ENCODE results near the gene BRF1.

BRF1 gene

GRCh38 chr14:105315941-105316576, 15.3 kb upstream of the BRF1 start:
- H3K9ac ChIP-seq (ENCODE audit: low read length in 5 of 5): peak overlapping the region in 2 of 5 donors; percentile 75 to 79
- no peak overlapping the region for H3K27ac ChIP-seq (ENCODE audit: low read depth, low read length)
- H3K27me3 ChIP-seq (ENCODE audit: control insufficient read depth in 5 of 5, insufficient read depth in 4 of 5, low read length in 5 of 5): no peaks in the 10 kb centered on the region
- H3K4me3 ChIP-seq (ENCODE audit: low read depth in 1 of 5, low read length in 5 of 5): peak overlapping the region; percentile 67 to 78 (median 76)
- H3K9me3 ChIP-seq (ENCODE audit: control insufficient read depth in 5 of 5, low read length in 5 of 5): no peaks in the 10 kb centered on the region
- H3K4me1 ChIP-seq (ENCODE audit: control insufficient read depth in 5 of 5, insufficient read depth in 5 of 5, low read length in 5 of 5): peaks cover 10 to 44% (median 39%) of the 10 kb centered on the region in 5 donors
- no peaks in the 10 kb centered on the region for H3K36me3 ChIP-seq (ENCODE audit: control insufficient read depth in 5 of 5, insufficient read depth in 5 of 5, low read length in 5 of 5)

GRCh38 chr14:105315211-105315721, 14.5 kb upstream of the BRF1 start:
- H3K9ac ChIP-seq (ENCODE audit: low read length in 5 of 5): peak overlapping the region in 4 of 5 donors; percentile 64 to 79 (median 70)
- H3K4me3 ChIP-seq (ENCODE audit: low read depth in 1 of 5, low read length in 5 of 5): peak overlapping the region; percentile 67 to 78 (median 76)
- no peak overlapping the region for H3K27ac ChIP-seq (ENCODE audit: low read depth, low read length)
- H3K36me3 ChIP-seq (ENCODE audit: control insufficient read depth in 5 of 5, insufficient read depth in 5 of 5, low read length in 5 of 5): no peaks in the 10 kb centered on the region
- H3K4me1 ChIP-seq (ENCODE audit: control insufficient read depth in 5 of 5, insufficient read depth in 5 of 5, low read length in 5 of 5): peaks cover 10 to 44% (median 39%) of the 10 kb centered on the region in 5 donors
- no peaks in the 10 kb centered on the region for H3K27me3 ChIP-seq (ENCODE audit: control insufficient read depth in 5 of 5, insufficient read depth in 4 of 5, low read length in 5 of 5)
- H3K9me3 ChIP-seq (ENCODE audit: control insufficient read depth in 5 of 5, low read length in 5 of 5): no peaks in the 10 kb centered on the region

GRCh38 chr14:105314287-105315200, 13.7 kb upstream of the BRF1 start, which contains the start of gene PACS2:
Gene PACS2, plus strand, starts transcription at chr14:105314748. Its CDS starts 171 bp downstream, at chr14:105314919.
- Histone ChIP-seq H3K4me1 (ENCODE audit: control insufficient read depth in 5 of 5, insufficient read depth in 5 of 5, low read length in 5 of 5) (peaks cover 10 to 44% (median 39%) of the 10 kb centered on the region in 5 donors), H3K9ac (ENCODE audit: low read length in 5 of 5) (peak within 1 kb of the TSS in 4 of 5 donors; percentile 64 to 79 (median 70)), H3K36me3 (ENCODE audit: control insufficient read depth in 5 of 5, insufficient read depth in 5 of 5, low read length in 5 of 5) (no peaks in the 10 kb centered on the region), H3K9me3 (ENCODE audit: control insufficient read depth in 5 of 5, low read length in 5 of 5) (no peaks in the 10 kb centered on the region), H3K27me3 (ENCODE audit: control insufficient read depth in 5 of 5, insufficient read depth in 4 of 5, low read length in 5 of 5) (no peaks in the 10 kb centered on the region), H3K27ac (ENCODE audit: low read depth, low read length) (peak within 1 kb of the TSS; percentile 74), H3K4me3 (ENCODE audit: low read depth in 1 of 5, low read length in 5 of 5) (peak within 1 kb of the TSS; percentile 67 to 78 (median 76))

- peak overlapping the region; percentile 44 to 59 (median 56) for H3K4me3 ChIP-seq (ENCODE audit: low read depth in 1 of 5, low read length in 5 of 5)
- no peaks in the 10 kb centered on the region for H3K27me3 ChIP-seq (ENCODE audit: control insufficient read depth in 5 of 5, insufficient read depth in 4 of 5, low read length in 5 of 5)
- no peaks in the 10 kb centered on the region for H3K9me3 ChIP-seq (ENCODE audit: control insufficient read depth in 5 of 5, low read length in 5 of 5)
- peaks cover 10 to 44% (median 39%) of the 10 kb centered on the region in 5 donors for H3K4me1 ChIP-seq (ENCODE audit: control insufficient read depth in 5 of 5, insufficient read depth in 5 of 5, low read length in 5 of 5)
- peak overlapping the region in 4 of 5 donors; percentile 36 to 73 (median 59) for H3K9ac ChIP-seq (ENCODE audit: low read length in 5 of 5)
- H3K36me3 ChIP-seq (ENCODE audit: control insufficient read depth in 5 of 5, insufficient read depth in 5 of 5, low read length in 5 of 5): no peaks in the 10 kb centered on the region
- peak overlapping the region; percentile 74 for H3K27ac ChIP-seq (ENCODE audit: low read depth, low read length)
These were observed 12.8 kb upstream of the BRF1 start for GRCh38 chr14:105313381-105314286.

- Histone ChIP-seq H3K27ac (ENCODE audit: low read depth, low read length) (peak overlapping the region; percentile 74), H3K27me3 (ENCODE audit: control insufficient read depth in 5 of 5, insufficient read depth in 4 of 5, low read length in 5 of 5) (no peaks in the 10 kb centered on the region), H3K9me3 (ENCODE audit: control insufficient read depth in 5 of 5, low read length in 5 of 5) (no peaks in the 10 kb centered on the region), H3K36me3 (ENCODE audit: control insufficient read depth in 5 of 5, insufficient read depth in 5 of 5, low read length in 5 of 5) (no peaks in the 10 kb centered on the region), H3K9ac (ENCODE audit: low read length in 5 of 5) (peak overlapping the region in 1 of 5 donors; percentile 73), H3K4me3 (ENCODE audit: low read depth in 1 of 5, low read length in 5 of 5) (no peak overlapping the region), H3K4me1 (ENCODE audit: control insufficient read depth in 5 of 5, insufficient read depth in 5 of 5, low read length in 5 of 5) (peaks cover 10 to 42% (median 38%) of the 10 kb centered on the region in 5 donors)
These were observed 12.2 kb upstream of the BRF1 start for GRCh38 chr14:105312973-105313372.

- Histone ChIP-seq H3K27me3 (ENCODE audit: control insufficient read depth in 5 of 5, insufficient read depth in 4 of 5, low read length in 5 of 5) (no peaks in the 10 kb centered on the region), H3K9ac (ENCODE audit: low read length in 5 of 5) (no peak overlapping the region), H3K36me3 (ENCODE audit: control insufficient read depth in 5 of 5, insufficient read depth in 5 of 5, low read length in 5 of 5) (no peaks in the 10 kb centered on the region), H3K4me3 (ENCODE audit: low read depth in 1 of 5, low read length in 5 of 5) (no peak overlapping the region), H3K27ac (ENCODE audit: low read depth, low read length) (no peak overlapping the region), H3K4me1 (ENCODE audit: control insufficient read depth in 5 of 5, insufficient read depth in 5 of 5, low read length in 5 of 5) (peaks cover 5 to 31% (median 26%) of the 10 kb centered on the region in 5 donors), H3K9me3 (ENCODE audit: control insufficient read depth in 5 of 5, low read length in 5 of 5) (no peaks in the 10 kb centered on the region)
These were observed 11.0 kb upstream of the BRF1 start for GRCh38 chr14:105311838-105312237.

GRCh38 chr14:105309371-105309770, 8.6 kb upstream of the BRF1 start:
- Histone ChIP-seq H3K9ac (ENCODE audit: low read length in 5 of 5) (no peak overlapping the region), H3K4me3 (ENCODE audit: low read depth in 1 of 5, low read length in 5 of 5) (no peak overlapping the region), H3K9me3 (ENCODE audit: control insufficient read depth in 5 of 5, low read length in 5 of 5) (no peaks in the 10 kb centered on the region), H3K27ac (ENCODE audit: low read depth, low read length) (no peak overlapping the region), H3K27me3 (ENCODE audit: control insufficient read depth in 5 of 5, insufficient read depth in 4 of 5, low read length in 5 of 5) (no peaks in the 10 kb centered on the region), H3K4me1 (ENCODE audit: control insufficient read depth in 5 of 5, insufficient read depth in 5 of 5, low read length in 5 of 5) (peaks cover 4 to 13% (median 9%) of the 10 kb centered on the region in 5 donors), H3K36me3 (ENCODE audit: control insufficient read depth in 5 of 5, insufficient read depth in 5 of 5, low read length in 5 of 5) (no peaks in the 10 kb centered on the region)

- H3K4me1 ChIP-seq (ENCODE audit: control insufficient read depth in 5 of 5, insufficient read depth in 5 of 5, low read length in 5 of 5): no peaks in the 10 kb centered on the region
- H3K36me3 ChIP-seq (ENCODE audit: control insufficient read depth in 5 of 5, insufficient read depth in 5 of 5, low read length in 5 of 5): no peaks in the 10 kb centered on the region
- H3K4me3 ChIP-seq (ENCODE audit: low read depth in 1 of 5, low read length in 5 of 5): no peak overlapping the region
- H3K9me3 ChIP-seq (ENCODE audit: control insufficient read depth in 5 of 5, low read length in 5 of 5): no peaks in the 10 kb centered on the region
- H3K9ac ChIP-seq (ENCODE audit: low read length in 5 of 5): no peak overlapping the region
- no peaks in the 10 kb centered on the region for H3K27me3 ChIP-seq (ENCODE audit: control insufficient read depth in 5 of 5, insufficient read depth in 4 of 5, low read length in 5 of 5)
- no peak overlapping the region for H3K27ac ChIP-seq (ENCODE audit: low read depth, low read length)
These were observed 6.4 kb upstream of the BRF1 start for GRCh38 chr14:105307052-105307727.

GRCh38 chr14:105305791-105306190, 5.0 kb upstream of the BRF1 start:
- H3K9ac ChIP-seq (ENCODE audit: low read length in 5 of 5): no peak overlapping the region
- no peaks in the 10 kb centered on the region for H3K27me3 ChIP-seq (ENCODE audit: control insufficient read depth in 5 of 5, insufficient read depth in 4 of 5, low read length in 5 of 5)
- no peaks in the 10 kb centered on the region for H3K9me3 ChIP-seq (ENCODE audit: control insufficient read depth in 5 of 5, low read length in 5 of 5)
- H3K36me3 ChIP-seq (ENCODE audit: control insufficient read depth in 5 of 5, insufficient read depth in 5 of 5, low read length in 5 of 5): no peaks in the 10 kb centered on the region
- H3K27ac ChIP-seq (ENCODE audit: low read depth, low read length): no peak overlapping the region
- H3K4me3 ChIP-seq (ENCODE audit: low read depth in 1 of 5, low read length in 5 of 5): no peak overlapping the region
- peaks cover 0 to 5% (median 4%) of the 10 kb centered on the region in 5 donors for H3K4me1 ChIP-seq (ENCODE audit: control insufficient read depth in 5 of 5, insufficient read depth in 5 of 5, low read length in 5 of 5)

All from subcutaneous abdominal adipose tissue (tissue), 5 donors.